GDM1 (cell line): Measurements from ENCODE around the gene SUFU.

Experiments used
- DNase-seq: peaks from one replicate; lab custom pipeline; 2025; lab: John Stamatoyannopoulos, UW

The SUFU gene

DNA sequence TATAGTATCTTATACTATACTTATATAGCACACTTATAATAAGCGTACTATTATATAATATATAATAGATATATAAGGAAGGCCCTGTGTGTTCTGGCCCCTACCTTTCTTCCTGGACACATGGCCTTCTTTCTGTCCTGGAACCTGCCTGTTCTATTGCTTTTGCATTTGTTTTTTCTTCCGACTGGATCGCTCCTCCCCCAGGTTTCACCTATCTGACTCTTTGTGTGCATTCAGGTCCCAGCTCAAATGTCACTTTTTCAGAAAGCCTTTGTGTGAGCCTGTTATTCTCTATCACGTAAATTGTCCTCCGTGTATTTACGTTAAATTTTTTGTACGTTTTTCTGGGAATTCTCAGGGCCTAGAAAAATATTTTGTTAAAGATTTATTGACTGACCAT is 137.6 kb downstream of the SUFU start:
- DNase-seq: no peak

DNA sequence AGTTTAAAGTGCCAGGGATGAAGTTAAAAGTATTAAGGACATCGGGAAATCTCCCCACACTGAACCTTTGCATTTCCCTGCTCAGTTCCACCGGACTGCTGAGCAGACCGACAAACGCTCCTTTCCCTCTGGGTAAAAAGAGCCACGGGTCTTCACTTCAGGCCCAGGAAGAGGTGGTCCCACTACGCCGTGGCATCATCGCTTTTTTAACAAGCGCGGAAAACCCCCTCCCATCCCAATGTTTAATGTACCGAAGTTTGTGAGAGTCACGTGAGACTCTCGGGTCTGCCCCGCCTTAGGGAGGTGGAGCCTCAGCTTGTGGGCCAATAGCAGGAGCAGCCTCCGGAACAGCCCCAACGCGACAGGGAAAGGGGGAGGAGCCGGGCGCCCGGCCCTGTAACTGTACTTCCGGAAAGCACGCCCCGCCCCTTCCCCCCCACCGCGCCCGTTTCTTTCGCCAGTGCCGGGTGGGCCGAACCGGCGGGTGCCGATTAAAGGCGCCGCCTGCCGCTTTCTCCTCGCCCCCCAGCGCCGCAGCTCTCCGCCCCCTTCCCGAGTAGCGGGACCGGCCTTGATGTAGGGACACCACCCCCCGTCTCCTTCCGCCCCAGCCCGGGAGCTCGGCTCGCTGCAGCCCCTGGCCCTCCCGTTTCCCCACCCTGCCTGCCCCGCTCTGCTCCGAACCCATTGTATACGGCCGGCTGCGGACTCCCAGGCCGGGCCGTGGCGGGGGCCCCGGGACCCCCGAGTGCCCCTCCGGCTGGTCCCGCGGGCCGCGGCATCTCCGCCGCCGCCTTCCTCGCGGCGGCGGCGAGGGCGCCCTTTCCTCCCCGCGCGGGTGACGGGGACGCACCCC is 138.3 kb downstream of the SUFU start:
- DNase-seq: peak; percentile 97

DNA sequence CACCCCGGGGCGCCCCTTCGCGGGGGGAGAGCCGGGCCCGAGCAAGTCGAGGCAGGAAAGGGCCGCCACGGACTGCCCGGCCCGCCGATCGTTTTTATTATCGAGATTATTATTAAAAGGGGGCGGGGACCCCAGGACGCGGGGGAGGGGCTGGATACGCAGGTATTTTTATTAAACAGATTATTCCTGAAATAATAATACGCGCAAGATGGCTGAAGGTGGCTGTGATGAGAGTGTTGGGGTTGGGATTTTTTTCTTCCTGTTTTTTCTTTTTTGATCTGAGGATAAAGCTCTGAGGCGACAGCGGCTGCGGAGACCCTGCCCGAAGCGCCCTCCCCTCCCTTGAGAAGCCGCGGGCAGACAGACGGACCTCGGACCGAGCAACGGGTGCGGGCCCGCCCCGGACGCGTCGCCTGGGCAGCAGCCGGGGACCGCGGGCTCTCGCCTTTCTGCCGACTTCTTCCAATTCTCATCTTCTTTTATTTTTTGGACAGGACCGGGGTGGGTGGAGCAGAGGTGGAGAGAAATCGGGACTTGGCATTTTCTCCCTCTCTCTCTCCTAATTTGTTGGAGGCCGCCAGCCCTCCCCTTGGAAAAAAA is 139.1 kb downstream of the SUFU start:
- no peak for DNase-seq

DNA sequence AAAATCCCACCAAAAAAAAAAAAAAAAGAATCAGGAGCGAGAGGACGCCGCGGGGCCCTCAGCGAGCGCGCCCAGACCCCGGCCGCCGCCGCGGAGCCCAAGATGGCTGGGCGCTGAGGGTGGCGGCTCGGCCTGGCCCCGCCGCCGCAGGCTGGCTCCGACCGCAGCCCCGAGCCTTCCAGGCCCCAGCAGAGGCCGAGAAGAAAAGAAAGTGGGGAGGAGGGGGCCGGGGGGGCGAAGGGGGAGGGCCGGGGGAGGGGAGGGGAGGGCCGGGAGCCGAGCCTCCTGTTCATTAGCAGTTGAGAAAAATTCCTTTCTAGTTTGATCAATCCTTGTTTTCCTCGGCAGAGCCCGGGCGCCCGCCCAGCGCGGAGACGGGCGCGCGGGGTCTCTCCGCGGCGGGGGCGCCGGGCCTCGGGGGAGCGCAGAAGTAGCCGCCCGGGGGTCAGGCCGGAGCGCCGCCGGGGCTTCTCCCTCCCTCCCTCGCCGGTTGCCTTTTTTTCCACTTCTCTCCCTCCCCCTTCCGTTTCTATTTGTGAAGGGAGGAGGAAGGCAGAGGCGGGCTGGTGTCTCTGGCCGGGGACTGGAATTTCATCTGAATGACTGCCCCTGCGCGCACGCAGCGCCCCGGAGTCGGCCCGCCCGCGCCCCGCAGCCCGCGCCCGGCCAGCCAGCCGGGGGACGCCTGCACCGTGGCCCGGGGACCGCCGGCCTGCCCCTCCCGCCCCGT is 139.7 kb downstream of the SUFU start:
- DNase-seq: peak; percentile 72

DNA sequence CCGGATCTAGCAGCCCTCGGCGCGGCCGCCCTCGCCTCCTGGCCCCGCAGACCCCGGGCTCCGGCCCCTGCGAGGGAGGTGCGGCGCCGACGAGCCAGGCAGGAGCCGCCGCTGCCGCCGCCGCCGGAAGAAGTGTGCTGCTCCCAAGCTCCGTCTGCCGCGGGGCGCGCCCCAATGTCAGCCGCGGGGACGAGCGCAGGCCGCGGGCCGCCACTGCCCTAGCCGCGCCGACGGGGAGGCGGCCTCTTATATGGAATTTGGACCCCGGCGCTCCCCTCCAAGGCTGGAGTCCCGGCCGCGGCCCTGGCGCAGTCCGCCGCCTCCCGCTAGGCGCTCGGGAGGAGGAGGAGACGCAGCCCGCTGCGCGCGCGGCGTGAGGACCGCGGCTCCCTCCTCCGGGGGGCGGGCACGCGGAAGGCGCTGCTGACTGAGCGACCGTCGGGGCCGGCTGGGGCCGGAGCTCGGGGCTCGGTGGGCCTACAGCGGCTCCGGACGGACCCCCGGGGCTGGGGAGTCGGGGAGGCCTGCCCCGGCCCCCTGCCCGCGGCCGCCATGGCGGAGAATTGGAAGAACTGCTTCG is 140.4 kb downstream of the SUFU start, which contains the start of gene TRIM8:
Gene TRIM8, plus strand, starts transcription at position 414 of the 580 bp plus-strand sequence. Its CDS starts 139 bp downstream, at position 553.
- no peak for DNase-seq

DNA sequence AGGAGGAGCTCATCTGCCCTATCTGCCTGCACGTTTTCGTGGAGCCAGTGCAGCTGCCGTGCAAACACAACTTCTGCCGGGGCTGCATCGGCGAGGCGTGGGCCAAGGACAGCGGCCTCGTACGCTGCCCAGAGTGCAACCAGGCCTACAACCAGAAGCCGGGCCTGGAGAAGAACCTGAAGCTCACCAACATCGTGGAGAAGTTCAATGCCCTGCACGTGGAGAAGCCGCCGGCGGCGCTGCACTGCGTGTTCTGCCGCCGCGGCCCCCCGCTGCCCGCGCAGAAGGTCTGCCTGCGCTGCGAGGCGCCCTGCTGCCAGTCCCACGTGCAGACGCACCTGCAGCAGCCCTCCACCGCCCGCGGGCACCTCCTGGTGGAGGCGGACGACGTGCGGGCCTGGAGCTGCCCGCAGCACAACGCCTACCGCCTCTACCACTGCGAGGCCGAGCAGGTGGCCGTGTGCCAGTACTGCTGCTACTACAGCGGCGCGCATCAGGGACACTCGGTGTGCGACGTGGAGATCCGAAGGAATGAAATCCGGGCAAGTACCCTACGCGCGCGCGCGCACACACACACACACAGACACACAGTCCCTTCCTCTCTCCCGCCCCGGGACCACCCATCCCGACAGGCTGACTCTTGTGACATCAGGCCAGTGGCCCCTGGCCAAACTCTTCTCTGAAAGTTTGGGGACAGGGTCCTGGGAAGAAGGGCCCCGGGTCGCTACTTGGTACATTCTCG is 141.0 kb downstream of the SUFU start:
- DNase-seq: peak; percentile 41

DNA sequence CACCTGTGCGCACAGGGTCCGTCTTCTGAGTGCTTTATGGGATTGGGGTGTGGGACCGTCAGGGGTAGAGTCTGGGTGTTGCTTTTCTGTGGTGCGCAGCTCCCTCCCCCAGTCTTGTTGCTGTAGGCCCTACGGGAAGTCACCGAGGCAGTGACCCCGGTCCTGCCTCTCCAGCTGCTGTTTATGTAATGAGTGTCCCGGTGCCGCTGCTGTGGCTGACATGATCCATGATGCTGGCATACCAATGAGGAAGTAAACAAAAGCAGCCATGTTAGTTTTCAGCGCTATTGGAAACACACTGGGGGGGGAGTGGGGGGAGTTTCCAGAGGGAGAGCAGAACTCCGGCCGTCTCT is 141.6 kb downstream of the SUFU start:
- DNase-seq: no peak

DNA sequence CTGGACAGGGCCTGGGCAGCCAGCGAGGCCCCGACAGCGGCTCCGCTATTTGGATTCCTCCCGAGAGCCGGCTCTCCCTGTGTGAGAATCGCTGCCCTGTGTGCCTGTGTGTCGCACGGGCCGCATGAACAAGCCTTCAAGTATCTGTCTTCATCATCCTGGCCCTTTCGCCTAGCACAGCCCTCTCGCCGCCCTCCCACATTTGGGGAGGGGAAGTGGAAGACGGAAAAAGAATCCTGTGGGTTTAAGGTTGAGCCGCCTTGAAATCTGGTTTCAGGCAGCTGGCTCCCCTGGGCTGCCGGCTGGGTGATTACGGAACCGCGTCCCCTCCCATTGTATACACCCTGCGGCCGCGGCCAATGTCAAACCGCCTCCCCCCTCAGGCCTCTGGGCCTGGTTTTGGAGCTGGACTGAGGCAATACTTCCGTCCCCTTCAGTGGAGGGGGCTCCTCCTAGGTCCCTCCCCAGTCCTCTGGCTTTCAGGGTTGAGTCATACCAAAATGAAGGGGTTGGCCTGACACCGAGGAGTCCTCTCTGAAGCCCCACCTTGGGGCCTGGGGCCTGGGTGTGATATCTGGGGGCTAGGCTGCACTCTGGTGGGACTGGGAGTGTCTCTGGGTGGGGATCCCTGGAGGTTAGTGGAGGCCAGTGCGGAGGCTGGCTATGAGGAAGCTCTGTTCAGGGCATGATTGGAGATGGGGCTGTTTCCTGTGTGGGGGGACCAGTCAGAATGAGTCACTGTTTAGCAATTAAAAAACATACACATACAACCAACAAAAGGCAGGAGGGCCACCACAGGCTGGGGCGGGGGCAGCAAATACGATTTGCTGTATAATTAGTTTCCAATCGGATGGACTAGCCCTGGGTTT is 142.2 kb downstream of the SUFU start:
- peak; percentile 62 for DNase-seq

DNA sequence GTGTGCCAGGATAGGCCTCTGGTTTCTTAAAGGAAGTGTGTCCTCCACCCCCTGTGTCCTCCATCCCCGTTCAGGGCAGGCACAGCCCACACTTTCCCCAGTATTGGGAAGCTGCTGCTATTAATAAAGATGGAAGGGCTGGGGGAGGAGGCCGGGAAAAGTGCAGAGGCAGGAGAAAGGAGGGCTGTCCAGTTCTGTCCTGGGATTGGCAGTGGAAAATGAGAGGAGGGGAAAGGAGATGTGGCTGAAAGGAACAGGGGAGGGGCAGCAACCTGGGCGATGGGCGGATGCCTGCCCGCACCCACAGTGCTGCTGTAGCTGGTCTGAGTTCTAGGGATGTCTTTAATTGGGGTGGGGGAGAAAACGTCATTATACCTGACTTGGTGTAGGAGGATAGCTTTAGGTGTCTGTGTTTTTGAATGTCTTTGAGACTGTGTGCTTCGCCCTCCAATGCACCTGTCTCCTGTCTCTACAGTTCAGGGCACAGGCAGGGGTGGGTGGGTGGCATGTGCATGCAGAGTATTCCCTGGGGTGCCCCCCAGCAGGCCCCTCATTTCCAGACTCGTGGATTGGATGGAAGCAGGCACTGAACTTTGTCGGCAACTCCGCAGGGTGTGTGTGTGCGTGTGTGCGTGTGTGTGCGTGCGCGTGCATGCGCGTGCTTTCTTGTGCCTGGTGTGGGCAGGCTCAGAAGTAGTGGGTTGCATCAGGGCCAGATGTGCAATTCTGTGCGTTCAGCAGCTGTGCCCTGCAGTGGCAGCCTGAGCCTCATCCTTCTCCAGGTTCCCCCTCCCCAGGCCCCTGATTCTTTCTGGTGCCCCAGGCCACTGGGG is 143.1 kb downstream of the SUFU start:
- no peak for DNase-seq

DNA sequence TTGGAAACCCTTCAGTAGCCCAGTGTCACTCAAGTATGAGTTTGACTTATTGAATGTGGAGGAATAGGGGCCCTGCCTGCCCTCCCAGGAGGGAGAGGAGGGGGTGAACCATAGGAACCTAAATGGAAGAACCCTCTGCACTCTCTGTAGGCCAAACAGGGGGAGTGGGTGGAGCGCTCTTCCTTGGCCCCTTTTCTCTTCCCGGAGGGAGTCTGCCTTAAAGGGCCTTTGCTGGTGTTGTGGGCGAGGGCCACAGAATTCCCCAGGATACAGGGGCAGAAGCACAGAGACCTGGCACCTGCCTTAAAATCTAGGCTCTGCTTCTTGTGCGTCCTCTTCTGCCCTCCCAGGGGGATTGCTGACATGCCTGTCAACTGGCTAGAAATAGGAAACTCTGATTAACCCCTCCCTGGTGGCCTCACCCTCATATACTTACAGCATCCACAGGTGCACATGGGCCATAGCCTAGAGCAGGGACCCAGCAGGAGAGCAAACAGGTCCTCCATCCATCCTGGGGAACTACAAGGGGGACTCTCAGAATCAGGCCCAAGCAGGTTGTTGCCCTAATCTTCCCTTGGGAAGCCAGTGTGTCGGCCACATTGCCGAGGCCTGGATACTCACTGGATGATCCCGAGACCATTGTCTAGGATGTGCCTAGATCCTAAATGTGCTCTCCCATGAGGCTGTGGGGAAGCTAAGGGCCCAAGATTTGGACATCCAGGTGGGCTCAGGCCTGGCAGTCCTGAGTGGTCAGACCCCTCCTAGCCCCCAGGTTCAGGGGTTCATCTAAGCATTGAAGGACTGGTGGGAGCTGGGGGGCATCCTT is 143.9 kb downstream of the SUFU start:
- no peak for DNase-seq

DNA sequence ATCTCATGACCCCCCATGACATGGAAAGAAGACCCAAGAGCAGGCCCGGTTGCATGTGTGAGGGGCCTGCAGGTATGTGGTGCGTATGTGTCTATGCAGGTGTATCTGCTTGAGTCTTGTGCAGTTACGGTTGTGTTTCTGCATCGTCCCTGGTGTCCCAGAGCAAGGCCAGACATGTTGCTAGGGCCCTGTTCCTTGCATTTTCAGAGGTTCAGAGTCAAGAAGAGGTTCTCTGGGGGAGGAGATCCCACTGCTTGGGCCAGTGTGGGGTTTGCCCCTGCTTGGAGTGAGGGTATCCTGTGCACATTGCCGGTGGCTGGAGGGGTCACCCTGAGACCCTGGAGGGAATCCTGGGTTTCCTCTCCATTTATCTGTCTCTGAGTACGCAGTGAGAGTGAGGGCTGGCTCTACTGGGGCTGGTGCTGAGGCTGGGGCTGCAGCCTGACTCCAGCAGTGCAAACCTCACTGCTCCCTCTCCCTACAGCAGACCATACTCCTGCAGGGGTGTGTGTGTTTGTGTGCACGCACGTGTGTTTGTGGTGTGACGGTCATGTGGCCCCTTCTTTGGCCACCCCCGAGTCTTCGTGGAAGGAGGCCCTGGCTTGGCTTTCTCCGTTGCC is 144.6 kb downstream of the SUFU start:
- DNase-seq: no peak

DNA sequence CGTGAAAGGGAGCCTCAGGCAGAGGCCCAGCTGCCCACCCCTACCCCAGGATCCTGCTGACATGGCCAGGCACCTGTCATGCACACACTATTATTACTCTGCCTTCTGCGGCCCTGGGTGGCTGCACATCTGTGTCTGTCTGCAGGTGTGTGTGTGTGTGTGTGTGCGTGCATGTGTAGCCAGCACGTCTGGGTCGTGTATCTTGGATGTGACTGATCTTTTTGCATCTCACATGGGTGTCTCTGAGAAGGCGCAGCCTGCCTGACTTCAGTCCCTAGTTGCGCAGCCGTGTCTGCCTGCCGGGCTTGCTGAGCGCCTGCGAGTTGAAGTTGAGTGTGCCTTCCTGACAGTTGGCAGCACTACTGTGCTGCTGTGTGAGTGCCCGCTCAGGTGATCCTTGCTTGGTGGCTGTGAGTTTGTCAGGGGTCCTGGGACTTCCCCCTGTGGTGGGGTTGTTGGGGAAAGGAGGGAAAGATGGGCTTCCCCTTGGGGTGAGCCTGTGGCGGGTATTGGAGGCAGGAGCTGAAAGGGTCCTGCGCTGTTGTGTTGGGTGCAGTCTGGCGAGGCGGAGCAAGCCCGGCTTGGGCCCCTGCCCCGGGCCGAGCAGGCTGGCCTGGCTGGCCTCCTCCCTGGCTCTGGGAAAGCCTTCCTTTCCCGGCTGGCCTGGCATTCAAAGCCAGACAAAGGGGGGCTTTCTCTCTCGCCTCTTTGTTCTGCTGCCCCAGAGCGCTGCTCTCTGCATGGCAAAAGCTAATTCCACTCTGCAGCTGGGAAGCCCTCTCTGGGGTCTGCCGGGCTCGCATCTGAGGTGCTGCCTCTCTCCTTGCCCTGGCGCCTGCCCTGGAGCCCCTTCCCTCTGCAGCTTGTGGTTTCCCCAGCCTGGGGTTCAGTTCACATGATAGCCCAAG is 145.4 kb downstream of the SUFU start:
- DNase-seq: no peak

DNA sequence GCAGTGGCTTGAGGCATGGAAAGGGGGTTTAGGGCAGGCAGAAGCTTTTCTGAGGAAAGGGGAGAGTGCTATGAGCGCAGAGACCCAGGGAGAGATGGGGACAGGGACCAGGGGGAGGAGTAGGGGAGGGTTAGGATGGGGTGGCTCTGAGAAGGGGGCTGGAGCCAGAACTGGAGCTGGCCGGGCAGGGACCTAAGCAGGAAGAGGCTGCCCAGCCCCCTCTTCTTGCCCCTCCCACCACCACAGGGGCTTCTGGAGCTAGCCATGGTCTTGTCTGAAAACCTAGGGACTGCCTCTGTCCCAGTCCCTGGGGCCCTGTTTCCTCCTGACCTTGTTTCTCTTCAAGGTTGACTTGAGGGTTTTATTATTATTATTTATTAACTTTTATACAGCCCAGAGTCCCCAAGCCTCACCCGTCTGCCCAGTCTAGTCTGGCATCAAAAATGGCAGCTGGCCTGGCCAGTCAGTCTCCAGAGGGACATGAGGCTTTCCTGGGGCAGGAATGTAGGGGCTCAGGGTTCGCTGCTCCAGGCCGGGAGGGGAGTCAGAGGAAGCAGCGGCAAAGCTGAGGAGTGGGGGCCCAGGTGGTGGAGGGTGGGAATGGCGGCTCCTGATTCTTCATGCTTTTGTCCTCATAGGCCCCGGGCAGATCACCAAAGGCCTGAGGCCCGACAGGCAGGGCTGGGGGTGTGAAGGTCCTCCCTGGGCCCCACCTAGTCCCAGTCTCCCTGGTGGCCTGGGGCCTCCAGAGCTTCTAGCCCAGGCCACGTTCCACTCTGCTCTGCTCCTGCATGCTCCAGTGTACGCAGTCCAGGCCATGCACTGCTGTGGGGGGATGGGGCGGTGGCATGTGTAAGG is 146.3 kb downstream of the SUFU start:
- DNase-seq: no peak

DNA sequence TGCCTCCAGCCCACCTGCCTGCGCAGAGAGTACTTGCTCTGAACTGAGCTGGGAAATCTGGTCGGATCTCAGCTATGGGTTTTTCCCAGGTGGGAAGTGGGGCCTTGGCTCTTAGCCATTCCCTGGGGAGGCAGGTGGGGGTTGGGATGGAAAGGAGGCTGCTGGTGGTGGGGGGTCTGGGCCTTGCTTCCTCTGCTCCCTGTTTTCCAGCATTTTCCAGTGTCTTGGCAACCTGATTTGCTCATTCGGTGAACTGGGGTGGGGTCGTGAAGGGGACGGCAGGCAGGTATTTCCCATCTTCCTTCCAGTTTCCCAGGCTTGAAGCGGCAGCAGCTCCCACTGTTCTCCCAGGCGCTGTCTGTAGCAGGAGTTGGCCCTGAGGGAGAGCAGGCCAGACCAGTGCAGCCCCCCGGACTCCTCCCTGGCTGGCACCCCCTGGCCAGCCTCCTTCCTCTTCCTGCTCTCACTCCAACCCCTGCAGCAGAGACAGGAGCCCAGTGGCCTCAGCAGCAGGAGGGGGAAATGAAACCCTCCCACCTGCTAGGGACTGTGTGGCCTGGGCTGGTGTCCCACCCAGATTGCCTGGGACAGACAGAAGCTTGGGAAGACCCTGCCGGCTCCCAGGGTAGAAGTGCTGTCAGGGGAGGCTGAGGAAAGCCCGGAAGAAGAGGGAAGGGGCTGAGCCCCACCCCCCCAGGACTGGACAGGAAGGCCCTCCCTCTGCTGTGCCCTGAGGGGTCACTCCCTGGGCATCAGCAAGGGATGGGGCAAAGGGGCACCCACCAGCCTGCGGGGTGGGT is 147.1 kb downstream of the SUFU start:
- no peak for DNase-seq

DNA sequence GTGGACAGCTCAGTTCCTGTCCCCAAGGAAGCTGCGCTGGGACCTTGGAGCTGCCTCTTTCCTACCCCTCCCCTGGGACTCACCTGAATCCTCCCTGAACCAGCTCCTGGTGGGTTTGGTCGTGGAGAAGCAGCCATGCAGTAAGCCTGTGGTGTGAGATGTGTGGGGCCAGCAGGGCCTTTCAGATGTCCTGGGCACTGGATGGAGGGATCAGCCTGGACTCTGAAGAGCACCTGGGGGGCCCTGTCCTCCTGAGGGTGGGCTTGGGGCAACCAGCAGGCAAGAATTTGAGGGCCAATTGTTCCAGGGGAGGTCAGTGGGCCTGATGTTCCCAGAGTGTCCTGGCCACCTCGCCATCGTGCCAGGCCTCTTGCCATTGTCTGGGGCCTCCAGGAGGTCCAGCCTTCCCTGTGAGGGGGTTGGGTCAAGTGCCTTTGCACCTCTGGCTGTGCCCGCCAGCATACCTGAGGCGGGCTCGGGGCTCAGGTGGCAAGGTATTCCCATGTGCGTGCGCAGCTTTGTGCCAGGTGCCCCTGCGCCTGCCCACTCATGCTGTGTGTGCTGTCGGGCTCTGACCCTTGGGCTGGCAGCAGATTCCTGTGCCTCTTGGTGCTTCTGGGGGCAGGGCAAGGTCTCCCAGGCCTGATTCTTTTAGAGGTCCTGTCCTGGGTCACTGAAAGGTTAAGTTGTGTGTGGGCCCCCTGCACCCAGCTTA is 147.8 kb downstream of the SUFU start:
- no peak for DNase-seq
